Ovary (tissue), 3 donors: ENCODE results near the gene DLEC1.

Source experiments
- EP300 ChIP-seq: sonication (generic); formaldehyde crosslinking; IDR thresholded peaks from one replicate; pipeline ENCODE4 v1.6.1; 2017; ENCODE audit warnings: antibody characterized with exemption
- POLR2A ChIP-seq: fragments of 450-650 bp; IDR thresholded peaks from one replicate; pipeline ENCODE4 v1.6.1; 2017; ENCODE audit warnings: antibody characterized with exemption, mild to moderate bottlenecking, moderate library complexity
- TF ChIP-seq, protein P1 (sequence below), 3 donors: fragments of 450-650 bp in 2 of 3; fragments of 200-600 bp in 1 of 3; IDR thresholded peaks; one replicate each; pipeline versions ENCODE4 v1.5.1 to v1.8.0; 2016 to 2022; ENCODE audit warnings: antibody characterized with exemption in 3 of 3, mild to moderate bottlenecking in 1 of 3
- donor health status: DM: no; HTN: no; CAD: no.

DNA sequence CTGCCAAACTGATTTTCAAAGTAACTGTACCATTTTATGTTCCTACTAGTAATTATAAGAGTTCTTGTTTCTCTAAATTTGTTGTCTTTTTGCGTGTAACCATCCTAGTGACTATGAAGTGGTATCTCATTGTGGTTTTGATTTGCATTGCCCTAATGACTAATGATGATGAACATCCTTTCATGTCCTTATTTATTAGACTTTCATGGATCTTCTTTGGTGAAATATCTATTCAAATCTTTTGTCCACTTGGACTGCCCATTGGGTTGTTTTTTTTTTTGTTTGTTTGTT is 130.0 kb downstream of the DLEC1 start:
- no peak for TF ChIP-seq POLR2A
- TF ChIP-seq, protein P1, sequence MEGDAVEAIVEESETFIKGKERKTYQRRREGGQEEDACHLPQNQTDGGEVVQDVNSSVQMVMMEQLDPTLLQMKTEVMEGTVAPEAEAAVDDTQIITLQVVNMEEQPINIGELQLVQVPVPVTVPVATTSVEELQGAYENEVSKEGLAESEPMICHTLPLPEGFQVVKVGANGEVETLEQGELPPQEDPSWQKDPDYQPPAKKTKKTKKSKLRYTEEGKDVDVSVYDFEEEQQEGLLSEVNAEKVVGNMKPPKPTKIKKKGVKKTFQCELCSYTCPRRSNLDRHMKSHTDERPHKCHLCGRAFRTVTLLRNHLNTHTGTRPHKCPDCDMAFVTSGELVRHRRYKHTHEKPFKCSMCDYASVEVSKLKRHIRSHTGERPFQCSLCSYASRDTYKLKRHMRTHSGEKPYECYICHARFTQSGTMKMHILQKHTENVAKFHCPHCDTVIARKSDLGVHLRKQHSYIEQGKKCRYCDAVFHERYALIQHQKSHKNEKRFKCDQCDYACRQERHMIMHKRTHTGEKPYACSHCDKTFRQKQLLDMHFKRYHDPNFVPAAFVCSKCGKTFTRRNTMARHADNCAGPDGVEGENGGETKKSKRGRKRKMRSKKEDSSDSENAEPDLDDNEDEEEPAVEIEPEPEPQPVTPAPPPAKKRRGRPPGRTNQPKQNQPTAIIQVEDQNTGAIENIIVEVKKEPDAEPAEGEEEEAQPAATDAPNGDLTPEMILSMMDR (IDR thresholded peaks at IDR 0.05) = no peak
- TF ChIP-seq EP300 = no peak
